Transverse colon (tissue), 4 donors: ENCODE results near the gene SLC35F3.

Experiments used
- CTCF ChIP-seq, 5 experiments: fragments of 200-600 bp in 3 of 5; fragments of 450-650 bp in 2 of 5; sonication (generic) in 3 of 5; IDR thresholded peaks; 1 replicate in 2 of 5; 2 replicates in 3 of 5; pipeline ENCODE4 v1.5.1; 2016 to 2017; ENCODE audit warnings: antibody characterized with exemption in 5 of 5, inconsistent platforms in 3 of 5, mild to moderate bottlenecking in 2 of 5, moderate library complexity in 1 of 5
- POLR2A ChIP-seq: fragments of 450-650 bp; IDR thresholded peaks from one replicate; pipeline ENCODE4 v1.6.1; 2016; ENCODE audit warnings: antibody characterized with exemption, mild to moderate bottlenecking, moderate library complexity
- POLR2AphosphoS5 ChIP-seq, 3 donors: sonication (generic); formaldehyde crosslinking; IDR thresholded peaks; one replicate each; pipeline ENCODE4 v1.6.1; 2016; ENCODE audit warnings: antibody characterized with exemption in 3 of 3

GRCh38 chr1:234007684-234008083 lies 103.2 kb downstream of the SLC35F3 start:
- TF ChIP-seq POLR2AphosphoS5 (IDR thresholded peaks at IDR 0.05) (no peak), CTCF (IDR thresholded peaks at IDR 0.05) (no peak), POLR2A (no peak)
